Neural crest cell (in vitro differentiated cells): Measurements from ENCODE around the gene ELMO1. TPM values are rescaled to one million over a fixed set of nuclear protein-coding genes. Genes with fewer than 3 reads are reported as not detected.
A peak's percentile ranks its signal among the peaks of the same experiment; 100 is the strongest.

Source experiments
- DNase-seq: peaks from one replicate; pipeline ENCODE4 v3.0.0; 2021; ENCODE audit warnings: low read depth, mixed read lengths, low spot score
- H3K27ac Mint-ChIP-seq: one replicate; pipeline ENCODE4 v1.8.0; 2021; ENCODE audit warnings: mild to moderate bottlenecking, mixed read lengths; ENCODE audit not compliant: unreplicated experiment
- H3K27me3 Mint-ChIP-seq: 2 replicates; pipeline ENCODE4 v1.8.0; 2021; ENCODE audit warnings: low read depth, mild to moderate bottlenecking, mixed read lengths
- H3K36me3 Mint-ChIP-seq: 2 replicates; pipeline ENCODE4 v1.8.0; 2021; ENCODE audit warnings: low read depth, mild to moderate bottlenecking, mixed read lengths
- H3K4me1 Mint-ChIP-seq: 2 replicates; pipeline ENCODE4 v1.8.0; 2021; ENCODE audit warnings: mixed read lengths
- H3K4me3 Mint-ChIP-seq: one replicate; pipeline ENCODE4 v1.8.0; 2021; ENCODE audit warnings: mild to moderate bottlenecking, mixed read lengths
- H3K9me3 Mint-ChIP-seq: 2 replicates; pipeline ENCODE4 v1.8.0; 2021; ENCODE audit warnings: mixed read lengths
- total RNA-seq: library from RNA; stranded (reverse); gene quantifications from 2 replicates; pipeline ENCODE4 v1.2.1, GENCODE V29; 2021
- TF ChIP-seq, protein P1 (sequence below): fragments of 200-600 bp; sonication (generic); conservative IDR thresholded peaks from 2 replicates; pipeline ENCODE4 v1.5.0; 2021; ENCODE audit warnings: antibody characterized with exemption, mild to moderate bottlenecking

ELMO1 gene
- total RNA-seq, 1 donor from 2014 or later: 7.4 TPM

DNA sequence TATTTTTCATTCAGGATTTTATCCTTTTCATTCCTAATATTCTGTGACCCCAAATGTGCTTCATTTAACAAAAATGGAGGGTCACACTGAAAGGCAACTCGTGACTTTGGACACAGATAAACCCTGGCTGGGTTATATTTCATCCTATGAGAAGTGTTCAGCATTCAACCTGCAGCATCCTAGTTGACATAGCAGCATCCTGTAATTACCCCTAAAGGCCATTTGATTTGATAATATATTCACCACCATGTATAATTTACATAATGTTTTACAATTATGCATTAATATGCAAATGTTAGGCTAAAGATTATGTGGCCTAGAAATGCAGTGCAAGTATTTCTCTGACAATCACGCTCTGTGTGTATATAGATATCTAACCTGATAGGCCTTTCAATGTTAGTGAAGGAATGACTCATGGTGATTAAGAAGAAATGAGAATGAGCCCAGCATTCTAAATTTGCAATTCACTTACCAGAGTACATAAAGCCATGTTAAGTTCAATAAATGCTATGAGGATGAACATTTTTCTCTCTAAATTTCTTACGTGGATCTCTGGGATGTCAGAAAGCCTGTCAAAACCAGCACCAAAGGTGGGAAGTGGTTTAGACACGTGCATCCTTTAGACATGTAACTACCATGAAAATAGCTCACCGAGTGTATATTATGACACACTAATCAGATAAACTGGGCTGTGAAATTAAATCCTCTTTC is 386.7 kb downstream of the ELMO1 start:
- Mint-ChIP-seq H3K27ac (no peak overlapping the region), H3K4me3 (no peak overlapping the region), H3K4me1 (peaks cover 9% of the 10 kb centered on the region), H3K9me3 (peaks cover 4% of the 10 kb centered on the region), H3K36me3 (no peaks in the 10 kb centered on the region), H3K27me3 (no peaks in the 10 kb centered on the region)
- TF ChIP-seq, protein P1, sequence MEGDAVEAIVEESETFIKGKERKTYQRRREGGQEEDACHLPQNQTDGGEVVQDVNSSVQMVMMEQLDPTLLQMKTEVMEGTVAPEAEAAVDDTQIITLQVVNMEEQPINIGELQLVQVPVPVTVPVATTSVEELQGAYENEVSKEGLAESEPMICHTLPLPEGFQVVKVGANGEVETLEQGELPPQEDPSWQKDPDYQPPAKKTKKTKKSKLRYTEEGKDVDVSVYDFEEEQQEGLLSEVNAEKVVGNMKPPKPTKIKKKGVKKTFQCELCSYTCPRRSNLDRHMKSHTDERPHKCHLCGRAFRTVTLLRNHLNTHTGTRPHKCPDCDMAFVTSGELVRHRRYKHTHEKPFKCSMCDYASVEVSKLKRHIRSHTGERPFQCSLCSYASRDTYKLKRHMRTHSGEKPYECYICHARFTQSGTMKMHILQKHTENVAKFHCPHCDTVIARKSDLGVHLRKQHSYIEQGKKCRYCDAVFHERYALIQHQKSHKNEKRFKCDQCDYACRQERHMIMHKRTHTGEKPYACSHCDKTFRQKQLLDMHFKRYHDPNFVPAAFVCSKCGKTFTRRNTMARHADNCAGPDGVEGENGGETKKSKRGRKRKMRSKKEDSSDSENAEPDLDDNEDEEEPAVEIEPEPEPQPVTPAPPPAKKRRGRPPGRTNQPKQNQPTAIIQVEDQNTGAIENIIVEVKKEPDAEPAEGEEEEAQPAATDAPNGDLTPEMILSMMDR: no peak
- DNase-seq: no peak

DNA sequence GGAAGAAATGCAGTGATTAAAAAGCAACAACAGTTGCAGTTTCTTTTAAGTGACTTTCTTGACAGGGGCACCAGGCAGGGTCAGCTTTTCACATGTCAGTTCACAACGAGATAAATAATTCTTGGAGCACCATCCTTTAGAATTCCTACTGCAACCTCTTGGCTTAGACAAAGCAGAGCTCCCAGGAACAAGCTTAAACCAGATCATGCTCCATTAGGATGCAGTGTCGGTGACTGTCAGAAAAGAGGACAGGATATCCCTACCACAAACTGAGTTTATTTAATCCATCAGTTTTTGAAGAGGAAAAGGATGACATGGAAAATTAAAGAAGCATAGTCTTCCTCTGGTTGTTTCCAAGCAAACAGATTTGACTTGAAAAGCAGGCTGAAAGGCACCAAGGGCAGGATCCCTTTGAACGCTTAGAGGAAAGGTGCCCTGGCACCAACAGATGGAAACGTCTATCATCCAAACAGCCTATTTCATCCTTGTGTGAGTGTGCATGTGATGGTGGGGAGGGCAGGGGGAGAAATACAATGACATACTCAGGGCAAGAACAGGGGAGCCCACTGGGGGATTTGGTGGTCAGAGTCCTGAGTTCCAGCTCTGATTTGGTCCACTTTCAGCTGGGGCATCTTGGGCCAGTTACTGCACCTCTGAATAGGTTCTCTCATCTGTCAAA is 392.3 kb downstream of the ELMO1 start:
- H3K9me3 Mint-ChIP-seq: no peaks in the 10 kb centered on the region

DNA sequence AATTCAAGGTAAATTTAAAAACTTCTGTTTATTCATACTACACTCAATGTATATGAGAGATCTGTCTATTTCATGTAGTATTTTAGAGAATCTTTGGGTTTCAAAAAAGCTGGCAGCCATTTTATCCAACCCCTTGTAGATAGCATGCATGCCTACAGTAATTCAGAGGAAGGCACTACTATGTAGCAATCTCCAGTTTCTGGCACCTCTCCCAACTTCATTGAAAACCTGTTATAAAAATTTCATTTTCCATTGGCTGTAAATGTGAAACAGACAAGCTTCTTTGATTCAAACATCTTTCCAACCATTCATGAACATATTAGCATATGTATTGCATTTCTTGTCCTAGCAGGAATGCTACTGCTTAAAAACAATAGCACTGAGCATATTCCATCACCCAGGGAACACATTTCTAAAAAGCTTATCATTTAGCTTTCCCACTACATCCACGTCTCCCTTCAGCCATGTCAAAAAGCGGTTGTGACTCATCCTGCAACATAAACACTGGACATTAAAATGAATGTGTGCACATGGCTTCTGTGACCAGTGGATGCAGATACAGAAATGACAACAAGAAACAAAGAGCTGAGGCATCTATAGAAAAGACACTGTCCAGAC is 393.9 kb downstream of the ELMO1 start:
- no peak for DNase-seq
- TF ChIP-seq, protein P1: no peak
- H3K27me3 Mint-ChIP-seq: no peaks in the 10 kb centered on the region
- H3K36me3 Mint-ChIP-seq: no peaks in the 10 kb centered on the region
- no peaks in the 10 kb centered on the region for H3K9me3 Mint-ChIP-seq
- H3K4me3 Mint-ChIP-seq: no peak overlapping the region
- H3K27ac Mint-ChIP-seq: no peak overlapping the region
- H3K4me1 Mint-ChIP-seq: peaks cover 16% of the 10 kb centered on the region

More for the DNA sequence above, 392.3 kb downstream of the ELMO1 start:
- TF ChIP-seq, protein P1: no peak
- Mint-ChIP-seq H3K27me3 (no peaks in the 10 kb centered on the region), H3K4me3 (no peak overlapping the region), H3K4me1 (peaks cover 16% of the 10 kb centered on the region), H3K36me3 (no peaks in the 10 kb centered on the region), H3K27ac (no peak overlapping the region)
- no peak for DNase-seq

DNA sequence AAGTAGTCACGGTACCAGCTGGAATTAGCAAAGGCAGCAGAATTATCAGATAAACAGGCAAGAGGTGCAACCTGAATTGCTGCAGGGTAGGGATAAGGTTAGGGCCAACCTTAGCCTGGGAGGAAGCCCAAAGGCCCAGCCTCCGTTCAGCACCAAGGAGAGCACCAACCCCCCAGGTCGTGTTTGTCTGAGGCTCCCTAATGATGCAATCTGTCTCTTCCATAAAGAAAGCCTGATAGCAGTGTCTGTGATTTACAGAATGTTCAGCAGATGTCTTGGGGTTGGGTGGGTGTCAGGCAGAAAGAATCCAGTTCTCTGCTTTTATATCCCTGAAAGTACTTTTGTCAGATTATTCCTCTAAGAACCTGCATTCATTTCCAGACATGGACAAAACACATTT is 396.0 kb downstream of the ELMO1 start:
- Mint-ChIP-seq H3K9me3 (no peaks in the 10 kb centered on the region), H3K4me3 (no peak overlapping the region), H3K27ac (no peak overlapping the region), H3K4me1 (peaks cover 20% of the 10 kb centered on the region), H3K27me3 (no peaks in the 10 kb centered on the region), H3K36me3 (no peaks in the 10 kb centered on the region)
- TF ChIP-seq, protein P1: no peak
- DNase-seq: peak; percentile 39

DNA sequence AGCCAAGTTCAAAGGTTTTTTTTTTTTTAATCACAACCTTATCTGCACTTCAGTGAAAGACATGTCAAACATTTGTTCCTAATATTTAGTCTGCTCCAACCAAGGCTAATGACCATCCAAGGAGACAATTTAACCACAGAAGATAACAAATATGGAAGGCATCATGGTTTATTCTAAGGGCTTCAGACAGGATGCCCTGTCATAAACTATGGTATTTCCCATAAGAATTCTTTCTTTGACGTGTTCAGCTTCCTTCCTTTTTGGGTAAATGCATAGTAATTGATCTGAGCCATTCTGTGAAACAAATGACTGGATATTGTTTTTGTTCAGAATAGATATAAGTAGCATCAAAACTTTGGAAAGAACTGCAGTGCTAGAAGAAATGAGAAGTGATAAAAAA is 397.9 kb downstream of the ELMO1 start:
- DNase-seq: no peak
- Mint-ChIP-seq H3K36me3 (no peaks in the 10 kb centered on the region), H3K27ac (no peak overlapping the region), H3K4me3 (no peak overlapping the region), H3K9me3 (no peaks in the 10 kb centered on the region), H3K4me1 (peaks cover 20% of the 10 kb centered on the region), H3K27me3 (no peaks in the 10 kb centered on the region)
- TF ChIP-seq, protein P1: no peak
